H9 (cell line): Measurements from ENCODE around the gene ASMTL. TPM values are rescaled to one million over a fixed set of nuclear protein-coding genes. Genes with fewer than 3 reads are reported as not detected.

Experiments
- DNase-seq: peaks from one replicate; pipeline ENCODE4 v3.0.0-alpha.2; 2017
- H2AFZ ChIP-seq: one replicate; pipeline ENCODE4 v1.6.1; 2013; ENCODE audit warnings: mild to moderate bottlenecking, low read length, control low read depth, moderate library complexity
- H2AK5ac ChIP-seq: 2 replicates; pipeline ENCODE4 v1.6.1; 2013; ENCODE audit warnings: low read length, control low read depth, mixed read lengths; ENCODE audit not compliant: insufficient read length
- H2BK120ac ChIP-seq: one replicate; pipeline ENCODE4 v1.6.1; 2013; ENCODE audit warnings: low read depth, mild to moderate bottlenecking, low read length, control low read depth, inconsistent platforms; ENCODE audit not compliant: poor library complexity, severe bottlenecking
- H2BK12ac ChIP-seq: 2 replicates; pipeline ENCODE4 v1.6.1; 2013; ENCODE audit warnings: low read length, control low read depth, mixed read lengths, low read depth; ENCODE audit not compliant: insufficient read length
- H2BK15ac ChIP-seq: 2 replicates; pipeline ENCODE4 v1.6.1; 2013; ENCODE audit warnings: low read depth, low read length, control low read depth
- H2BK20ac ChIP-seq: one replicate; pipeline ENCODE4 v1.6.1; 2013; ENCODE audit warnings: low read depth, mild to moderate bottlenecking, low read length, control low read depth, inconsistent platforms; ENCODE audit not compliant: poor library complexity, severe bottlenecking
- H2BK5ac ChIP-seq: 2 replicates; pipeline ENCODE4 v1.6.1; 2013; ENCODE audit warnings: low read length, control low read depth, mixed read lengths; ENCODE audit not compliant: insufficient read length
- H3K14ac ChIP-seq: 2 replicates; pipeline ENCODE4 v1.6.1; 2013; ENCODE audit warnings: low read length, control low read depth; ENCODE audit not compliant: insufficient read depth
- H3K18ac ChIP-seq: 2 replicates; pipeline ENCODE4 v1.6.1; 2013; ENCODE audit warnings: low read depth, mild to moderate bottlenecking, mixed read lengths, low read length, control low read depth; ENCODE audit not compliant: insufficient read length
- H3K23ac ChIP-seq: 2 replicates; pipeline ENCODE4 v1.6.1; 2013; ENCODE audit warnings: low read length, control low read depth, mixed read lengths, low read depth; ENCODE audit not compliant: insufficient read length
- H3K23me2 ChIP-seq: 2 replicates; pipeline ENCODE4 v1.6.1; 2013; ENCODE audit warnings: low read depth, mild to moderate bottlenecking, mixed read lengths, low read length, control low read depth; ENCODE audit not compliant: insufficient read length, poor library complexity, severe bottlenecking
- H3K27ac ChIP-seq: 2 replicates; pipeline ENCODE4 v1.5.1; 2013; ENCODE audit warnings: low read length, control low read depth, mixed read lengths, low read depth; ENCODE audit not compliant: insufficient read length
- H3K27me3 ChIP-seq: 2 replicates; pipeline ENCODE4 v1.6.1; 2013; ENCODE audit warnings: low read length, control low read depth, inconsistent platforms; ENCODE audit not compliant: insufficient read depth
- H3K4ac ChIP-seq: 2 replicates; pipeline ENCODE4 v1.6.1; 2013; ENCODE audit warnings: low read depth, mild to moderate bottlenecking, control low read depth, inconsistent platforms, low read length, moderate library complexity
- H3K4me1 ChIP-seq: 2 replicates; pipeline ENCODE4 v1.6.1; 2013; ENCODE audit warnings: low read length, control low read depth, inconsistent platforms; ENCODE audit not compliant: insufficient read depth
- H3K4me2 ChIP-seq: 2 replicates; pipeline ENCODE4 v1.6.1; 2013; ENCODE audit warnings: low read length, control low read depth, mixed read lengths; ENCODE audit not compliant: insufficient read length, insufficient read depth
- H3K56ac ChIP-seq: 2 replicates; pipeline ENCODE4 v1.6.1; 2013; ENCODE audit warnings: low read depth, mild to moderate bottlenecking, mixed read lengths, low read length, control low read depth; ENCODE audit not compliant: insufficient read length
- H3K79me1 ChIP-seq: 2 replicates; pipeline ENCODE4 v1.6.1; 2013; ENCODE audit warnings: low read depth, mild to moderate bottlenecking, moderate library complexity, low read length, control low read depth, inconsistent platforms; ENCODE audit not compliant: insufficient read depth, poor library complexity, severe bottlenecking
- H3K79me2 ChIP-seq: 2 replicates; pipeline ENCODE4 v1.6.1; 2013; ENCODE audit warnings: low read length, control low read depth, inconsistent platforms; ENCODE audit not compliant: insufficient read depth
- H3K9ac ChIP-seq: 2 replicates; pipeline ENCODE4 v1.6.1; 2013; ENCODE audit warnings: low read length, control low read depth, mixed read lengths; ENCODE audit not compliant: insufficient read length; ENCODE audit errors: extremely low read depth
- H3K9me3 ChIP-seq: one replicate; pipeline ENCODE4 v1.6.1; 2013; ENCODE audit warnings: low read depth, low read length, inconsistent platforms; ENCODE audit not compliant: control insufficient read depth
- H3T11ph ChIP-seq: one replicate; pipeline ENCODE4 v1.6.1; 2013; ENCODE audit warnings: mild to moderate bottlenecking, low read length, control low read depth, inconsistent platforms
- H4K20me1 ChIP-seq: one replicate; pipeline ENCODE4 v1.6.1; 2013; ENCODE audit not compliant: control insufficient read depth, insufficient read length, insufficient read depth
- H4K5ac ChIP-seq: 2 replicates; pipeline ENCODE4 v1.6.1; 2013; ENCODE audit warnings: low read depth, mild to moderate bottlenecking, mixed read lengths, low read length, control low read depth; ENCODE audit not compliant: insufficient read length
- H4K8ac ChIP-seq: replicated peaks from 2 replicates; pipeline ENCODE4 v1.6.1; 2013; ENCODE audit warnings: low read length, control low read depth, mixed read lengths, low read depth; ENCODE audit not compliant: insufficient read length
- H4K91ac ChIP-seq: 2 replicates; pipeline ENCODE4 v1.6.1; 2013; ENCODE audit warnings: low read depth, mild to moderate bottlenecking, moderate library complexity, mixed read lengths, low read length, control low read depth; ENCODE audit not compliant: insufficient read length
- H3K27ac Mint-ChIP-seq, 3 experiments: 2 replicates in 2 of 3; 3 replicates in 1 of 3; pipeline ENCODE4 v1.8.0; 2020 to 2021; ENCODE audit warnings: mixed read lengths in 3 of 3, mild to moderate bottlenecking in 1 of 3, moderate library complexity in 1 of 3
- H3K27me3 Mint-ChIP-seq: 2 replicates; pipeline ENCODE4 v1.8.0; 2021; ENCODE audit warnings: low read depth, mild to moderate bottlenecking, moderate library complexity, mixed read lengths
- H3K36me3 Mint-ChIP-seq, 3 experiments: 2 replicates in 2 of 3; 3 replicates in 1 of 3; pipeline ENCODE4 v1.8.0; 2020 to 2021; ENCODE audit warnings: low read depth in 3 of 3, mixed read lengths in 3 of 3; ENCODE audit not compliant: insufficient read depth in 1 of 3
- H3K4me1 Mint-ChIP-seq, 2 experiments: 2 replicates each; pipeline ENCODE4 v1.8.0; 2020; ENCODE audit warnings: mixed read lengths in 2 of 2
- H3K4me3 Mint-ChIP-seq, 2 experiments: 2 replicates in 1 of 2; 3 replicates in 1 of 2; pipeline ENCODE4 v1.8.0; 2020 to 2021; ENCODE audit warnings: mild to moderate bottlenecking in 2 of 2, mixed read lengths in 2 of 2, moderate library complexity in 1 of 2
- H3K9me3 Mint-ChIP-seq, 2 experiments: 2 replicates in 1 of 2; 3 replicates in 1 of 2; pipeline ENCODE4 v1.8.0; 2020; ENCODE audit warnings: mild to moderate bottlenecking in 2 of 2, mixed read lengths in 2 of 2, moderate library complexity in 1 of 2
- CTCF ChIP-seq: fragments of 200-600 bp; sonication (generic); conservative IDR thresholded peaks from 3 replicates; pipeline ENCODE4 v1.8.0; 2021; ENCODE audit warnings: antibody characterized with exemption, mild to moderate bottlenecking
- WGBS: extraction: QIAGEN DNeasy Blood & Tissue Kit; methylation state at CpG from one replicate; pipeline ENCODE4 v1.1.7; 2013; ENCODE audit warnings: missing lambda C conversion rate, low lambda C conversion rate, mixed read lengths; ENCODE audit not compliant: insufficient read length; ENCODE audit errors: extremely low coverage; 5-methylcytosine and 5-hydroxymethylcytosine counted together
- total RNA-seq: library from RNA; stranded (reverse); gene quantifications from 2 replicates; pipeline ENCODE4 v1.2.1, GENCODE V29; 2021

ASMTL gene
- total RNA-seq, 1 experiment from 2014 or later, result 59.8 TPM

GRCh38 chrX:1468250-1468772, 15.6 kb upstream of the ASMTL start:
- WGBS, result no CpG with 5 or more reads among the region's 20 CpGs
- Histone ChIP-seq H3K9ac (no peak overlapping the region), H3K18ac (no peak overlapping the region), H2BK5ac (no peak overlapping the region), H2AFZ (no peak overlapping the region), H3K79me1 (no peaks in the 10 kb centered on the region), H3K56ac (no peak overlapping the region), H3K27me3 (no peaks in the 10 kb centered on the region; the same call in 1 of the 2 replicates), H2BK15ac (no peak overlapping the region), H4K20me1 (no peaks in the 10 kb centered on the region), H2AK5ac (no peak overlapping the region), H3K9me3 (no peaks in the 10 kb centered on the region), H4K91ac (no peak overlapping the region), H3K14ac (no peak overlapping the region), H2BK20ac (no peak overlapping the region), H3K27ac (no peak overlapping the region), H3K23ac (no peak overlapping the region), H3T11ph (no peak overlapping the region), H3K4me2 (no peak overlapping the region), H2BK120ac (no peak overlapping the region), H3K23me2 (no peaks in the 10 kb centered on the region), H4K8ac (no peak overlapping the region), H3K4ac (no peak overlapping the region), H3K4me1 (no peaks in the 10 kb centered on the region), H4K5ac (no peak overlapping the region), H2BK12ac (no peak overlapping the region), H3K79me2 (no peaks in the 10 kb centered on the region)
- Mint-ChIP-seq H3K4me3 (no peak overlapping the region), H3K36me3 (no peaks in the 10 kb centered on the region; a peak in 1 of 7 replicates), H3K4me1 (peaks cover 10 to 14% of the 10 kb centered on the region in 2 experiments), H3K9me3 (peaks cover 2 to 12% of the 10 kb centered on the region in 2 experiments; a peak in 4 of 5 replicates), H3K27ac (no peak overlapping the region; a peak in 1 of 7 replicates), H3K27me3 (peaks cover 6% of the 10 kb centered on the region)
- DNase-seq, result peak; percentile 25
- no peak for TF ChIP-seq CTCF
